ENCODE results near the gene NTMT1. TPM values are rescaled to one million over a fixed set of nuclear protein-coding genes. Genes with fewer than 3 reads are reported as not detected.

The NTMT1 gene
- total RNA-seq, 1 experiment from 2014 or later: 84.8 TPM

- H4K20me1 ChIP-seq (ENCODE audit: insufficient read depth): peaks cover 16% of the 10 kb centered on the region; the same call in 1 of the 2 replicates
- ChIA-PET CTCF (interaction anchor here (1.2 kb wide), 1 partner anchor 10 kb away, joined by 3 read pairs; no protein-coding TSS in a partner anchor), RAD21 (ENCODE audit: low non-redundant PET in 1 of 2, low total read pairs in 2 of 2, uncharacterized antibody in 2 of 2, unreplicated experiment in 2 of 2) (no interaction called here), POLR2A (no interaction called here)
- H3K36me3 ChIP-seq (ENCODE audit: control insufficient read depth in 1 of 2, insufficient read depth in 2 of 2, low read length in 2 of 2): peaks cover 42 to 75% of the 10 kb centered on the region in 2 experiments
- no peak for TF ChIP-seq SRF (IDR thresholded peaks at IDR 0.05; ENCODE audit: low read depth)
- TF ChIP-seq RAD21 (IDR thresholded peaks at IDR 0.05; ENCODE audit: low read depth): no peak
- TF ChIP-seq ZNF274 (IDR thresholded peaks at IDR 0.05; ENCODE audit: low read depth, low read length): no peak
- TF ChIP-seq SP1 (IDR thresholded peaks at IDR 0.05; ENCODE audit: low read depth): no peak
- no peak for TF ChIP-seq TCF7L2 (IDR thresholded peaks at IDR 0.05; ENCODE audit: borderline replicate concordance, extremely low read depth, insufficient read depth, insufficient read length)
- TF ChIP-seq ZBTB33 (IDR thresholded peaks at IDR 0.05; ENCODE audit: extremely low read depth, insufficient replicate concordance, low read length): no peak
- no peak for TF ChIP-seq EZH2phosphoT487 (IDR thresholded peaks at IDR 0.05; ENCODE audit: borderline replicate concordance)
- TF ChIP-seq POLR2AphosphoS5 (IDR thresholded peaks at IDR 0.05; ENCODE audit: low read depth, low read length): no peak
- no peak for TF ChIP-seq YY1 (IDR thresholded peaks at IDR 0.05; ENCODE audit: extremely low read depth, insufficient replicate concordance, low read depth, low read length)
- no peak for TF ChIP-seq REST (IDR thresholded peaks at IDR 0.05; ENCODE audit: low read depth)
- no peak for TF ChIP-seq ATF3 (IDR thresholded peaks at IDR 0.05)
- TF ChIP-seq POLR2A (IDR thresholded peaks at IDR 0.05; ENCODE audit: borderline replicate concordance, extremely low read depth, insufficient read depth, insufficient read length): no peak
- TF ChIP-seq EGR1 (IDR thresholded peaks at IDR 0.05; ENCODE audit: low read depth): no peak
- TF ChIP-seq FOSL1 (IDR thresholded peaks at IDR 0.05; ENCODE audit: low read depth): no peak
- no peak for TF ChIP-seq CBX3 (IDR thresholded peaks at IDR 0.05; ENCODE audit: low read depth)
- no peak for TF ChIP-seq CTCF (IDR thresholded peaks at IDR 0.05 in 2 of 3, conservative IDR thresholded peaks at IDR 0.05 in 1 of 3; ENCODE audit: borderline replicate concordance in 1 of 3, insufficient read depth in 1 of 3, low read depth in 2 of 3, low read length in 2 of 3)
- no peak for TF ChIP-seq ELF1 (IDR thresholded peaks at IDR 0.05; ENCODE audit: borderline replicate concordance, low read depth)
- no peak for TF ChIP-seq ZFX (IDR thresholded peaks at IDR 0.05)
- no peak for TF ChIP-seq JUND (IDR thresholded peaks at IDR 0.05)
- TF ChIP-seq EZH2 (IDR thresholded peaks at IDR 0.05): no peak
- intact Hi-C loops (cut with micrococcal nuclease): no loop called here
- no peaks in the 10 kb centered on the region for H3K27me3 ChIP-seq (ENCODE audit: insufficient read depth, low read length)
- H3K27ac ChIP-seq (ENCODE audit: low read depth, low read length): no peak overlapping the region
- H2AFZ ChIP-seq (ENCODE audit: low read depth, low read length, poor library complexity, severe bottlenecking): no peak overlapping the region
- no peak for ATAC-seq
- peaks cover 90% of the 10 kb centered on the region for H3K79me2 ChIP-seq (ENCODE audit: insufficient read depth, low read length)
- H3K9ac ChIP-seq (ENCODE audit: low read length): no peak overlapping the region
- BruUV-seq (replicated peaks): no TSS peak
- H3K9me3 ChIP-seq (ENCODE audit: control insufficient read depth in 1 of 2, insufficient read depth in 1 of 2, low read depth in 1 of 2, low read length in 2 of 2): no peaks in the 10 kb centered on the region
- peaks cover 6 to 17% of the 10 kb centered on the region in 2 experiments for H3K4me1 ChIP-seq (ENCODE audit: control insufficient read depth in 1 of 2, insufficient read depth in 2 of 2, low read length in 2 of 2)
- DNase-seq (ENCODE audit: low read depth, low spot score): no peak
- H3K4me3 ChIP-seq (replicated peaks in 1 of 2; ENCODE audit: low read depth in 1 of 2, low read length in 2 of 2): no peak overlapping the region
- H3K4me2 ChIP-seq (ENCODE audit: low read length): no peak overlapping the region
- H3K9me2 ChIP-seq (ENCODE audit: insufficient read depth): no peaks in the 10 kb centered on the region
Observed at GRCh38 chr9:129632460-129632859, 6.5 kb downstream of the NTMT1 start.

Data from HCT116 (cell line).